ENCODE results near the gene TBCD.

DNA sequence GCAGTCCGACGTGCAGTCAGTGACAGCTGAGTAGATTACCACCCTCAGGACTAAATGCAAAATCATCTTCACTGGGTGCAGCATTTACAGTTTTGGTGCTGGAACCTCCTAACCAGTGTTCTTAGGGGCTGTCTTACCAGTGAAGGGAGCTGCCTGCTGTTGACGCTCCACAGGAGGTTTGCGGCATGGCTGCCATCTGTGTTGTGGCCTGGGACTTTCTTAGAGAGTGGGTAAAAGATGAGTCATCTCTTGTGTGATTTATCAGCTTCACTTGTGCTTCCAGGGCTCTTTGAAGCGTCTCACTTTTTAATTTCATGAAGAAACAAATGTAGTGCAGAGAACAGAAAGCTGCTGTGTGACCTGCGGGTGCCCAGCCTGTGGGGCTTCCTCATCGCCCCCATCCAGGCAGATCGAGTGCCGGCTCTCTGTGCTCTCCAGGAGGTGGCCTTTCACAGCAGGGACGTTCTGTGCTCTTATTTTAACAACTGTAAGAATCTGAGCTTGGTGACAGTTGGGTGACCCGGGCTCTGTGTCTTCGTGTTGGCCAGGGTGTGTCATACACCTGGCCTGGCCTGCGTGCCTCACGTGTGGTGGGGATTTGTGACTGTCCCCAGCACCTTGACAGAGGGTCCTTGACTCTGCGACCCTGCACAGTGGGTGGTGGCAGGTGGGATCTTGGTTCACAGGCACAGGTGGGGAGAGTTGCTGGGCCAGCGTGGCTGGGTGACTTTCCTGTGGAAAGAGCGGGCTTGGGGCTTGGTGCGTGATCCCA is 112.3 kb downstream of the TBCD start:
- TF ChIP-seq, protein P1, sequence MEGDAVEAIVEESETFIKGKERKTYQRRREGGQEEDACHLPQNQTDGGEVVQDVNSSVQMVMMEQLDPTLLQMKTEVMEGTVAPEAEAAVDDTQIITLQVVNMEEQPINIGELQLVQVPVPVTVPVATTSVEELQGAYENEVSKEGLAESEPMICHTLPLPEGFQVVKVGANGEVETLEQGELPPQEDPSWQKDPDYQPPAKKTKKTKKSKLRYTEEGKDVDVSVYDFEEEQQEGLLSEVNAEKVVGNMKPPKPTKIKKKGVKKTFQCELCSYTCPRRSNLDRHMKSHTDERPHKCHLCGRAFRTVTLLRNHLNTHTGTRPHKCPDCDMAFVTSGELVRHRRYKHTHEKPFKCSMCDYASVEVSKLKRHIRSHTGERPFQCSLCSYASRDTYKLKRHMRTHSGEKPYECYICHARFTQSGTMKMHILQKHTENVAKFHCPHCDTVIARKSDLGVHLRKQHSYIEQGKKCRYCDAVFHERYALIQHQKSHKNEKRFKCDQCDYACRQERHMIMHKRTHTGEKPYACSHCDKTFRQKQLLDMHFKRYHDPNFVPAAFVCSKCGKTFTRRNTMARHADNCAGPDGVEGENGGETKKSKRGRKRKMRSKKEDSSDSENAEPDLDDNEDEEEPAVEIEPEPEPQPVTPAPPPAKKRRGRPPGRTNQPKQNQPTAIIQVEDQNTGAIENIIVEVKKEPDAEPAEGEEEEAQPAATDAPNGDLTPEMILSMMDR (IDR thresholded peaks at IDR 0.05) = no peak
- no peak for TF ChIP-seq NFYB (CRISPR knock-in tag; conservative IDR thresholded peaks at IDR 0.05; ENCODE audit: low read depth)
- no peak for TF ChIP-seq ELF4 (CRISPR knock-in tag; IDR thresholded peaks at IDR 0.05; ENCODE audit: low read depth)
